Caco-2 (cell line): ENCODE measurements around the gene BCAS3. TPM values are rescaled to one million over a fixed set of nuclear protein-coding genes. Genes with fewer than 3 reads are reported as not detected.

Experiments
- BruUV-seq: library from RNA; stranded (reverse); fragments of 400-500 nt; replicated peaks from 2 replicates; lab custom pipeline; 2021; lab: Mats Ljungman, UMichigan
- CTCF ChIA-PET: fragments of 300-600 bp; sonication (Branson Sonifier 250); formaldehyde crosslinking; loops from one replicate; lab custom pipeline; 2022; ENCODE audit warnings: antibody characterized with exemption; lab: Charles Lee
- POLR2A ChIA-PET: fragments of 300-600 bp; sonication (Branson Sonifier 250); formaldehyde crosslinking; loops from one replicate; lab custom pipeline; 2022; ENCODE audit warnings: antibody characterized with exemption; lab: Charles Lee
- DNase-seq, 2 experiments: peaks; one replicate each; pipeline versions ENCODE4 v3.0.0 to v3.0.0-alpha.2; 2020 to 2022
- H3K27me3 ChIP-seq: replicated peaks from 2 replicates; pipeline ENCODE4 v1.6.0; 2011; ENCODE audit warnings: low read length; ENCODE audit not compliant: control insufficient read depth, insufficient read depth
- H3K36me3 ChIP-seq: 2 replicates; pipeline ENCODE4 v1.5.1; 2011; ENCODE audit warnings: low read length; ENCODE audit not compliant: control insufficient read depth, insufficient read depth
- H3K4me1 ChIP-seq: fragments of 250-450 bp; sonication (Bioruptor Pico); 2 replicates; pipeline ENCODE4 v1.5.1; 2020; ENCODE audit warnings: mild to moderate bottlenecking
- H3K4me3 ChIP-seq: 2 replicates; pipeline ENCODE4 v1.5.1; 2011; ENCODE audit warnings: low read depth, mild to moderate bottlenecking, control low read depth, low read length
- H3K9me3 ChIP-seq: fragments of 250-450 bp; sonication (Bioruptor Pico); 2 replicates; pipeline ENCODE4 v1.5.1; 2020; ENCODE audit warnings: mild to moderate bottlenecking, moderate library complexity
- H3K27ac Mint-ChIP-seq: one replicate; pipeline ENCODE4 v1.8.0; 2022; ENCODE audit warnings: mixed read lengths; ENCODE audit not compliant: unreplicated experiment
- H3K27me3 Mint-ChIP-seq: one replicate; pipeline ENCODE4 v1.8.0; 2022; ENCODE audit warnings: mixed read lengths; ENCODE audit not compliant: insufficient read depth, unreplicated experiment
- H3K36me3 Mint-ChIP-seq: one replicate; pipeline ENCODE4 v1.8.0; 2022; ENCODE audit warnings: mild to moderate bottlenecking, mixed read lengths; ENCODE audit not compliant: insufficient read depth, unreplicated experiment
- H3K4me1 Mint-ChIP-seq: one replicate; pipeline ENCODE4 v1.8.0; 2022; ENCODE audit warnings: low read depth, mixed read lengths; ENCODE audit not compliant: unreplicated experiment
- H3K4me3 Mint-ChIP-seq: one replicate; pipeline ENCODE4 v1.8.0; 2022; ENCODE audit warnings: mild to moderate bottlenecking, moderate library complexity, mixed read lengths; ENCODE audit not compliant: unreplicated experiment
- H3K9me3 Mint-ChIP-seq: one replicate; pipeline ENCODE4 v1.8.0; 2022; ENCODE audit warnings: mixed read lengths; ENCODE audit not compliant: unreplicated experiment
- intact Hi-C: fragments of 100-400 bp; cut with micrococcal nuclease; formaldehyde crosslinking; loops from one replicate; pipeline ENCODE4 v1.10.0; 2022; ENCODE audit not compliant: unreplicated experiment
- total RNA-seq: library from RNA; stranded (reverse); gene quantifications from 2 replicates; pipeline ENCODE4 v1.2.3, GENCODE V29; 2022
- TF ChIP-seq, protein P1 (sequence below), 2 experiments: fragments of 200-600 bp in 1 of 2; IDR thresholded peaks; 1 replicate in 1 of 2; 2 replicates in 1 of 2; pipeline versions ENCODE4 v1.5.1 to v1.8.0; 2011 to 2022; ENCODE audit warnings: antibody characterized with exemption in 1 of 2, control low read depth in 1 of 2, inconsistent platforms in 1 of 2, low read depth in 1 of 2, low read length in 1 of 2, mild to moderate bottlenecking in 1 of 2, moderate library complexity in 1 of 2; ENCODE audit not compliant: insufficient read depth in 1 of 2, severe bottlenecking in 1 of 2, unreplicated experiment in 1 of 2

Gene BCAS3
- total RNA-seq, 1 experiment from 2014 or later: 44.1 TPM

- no peak for DNase-seq
- Mint-ChIP-seq H3K4me1 (no peaks in the 10 kb centered on the region), H3K9me3 (no peaks in the 10 kb centered on the region), H3K36me3 (no peaks in the 10 kb centered on the region), H3K27me3 (no peaks in the 10 kb centered on the region), H3K4me3 (no peak overlapping the region), H3K27ac (no peak overlapping the region)
- Histone ChIP-seq H3K36me3 (no peaks in the 10 kb centered on the region), H3K4me1 (no peaks in the 10 kb centered on the region; the same call in 1 of the 2 replicates), H3K9me3 (no peaks in the 10 kb centered on the region), H3K4me3 (no peak overlapping the region), H3K27me3 (no peaks in the 10 kb centered on the region)
- intact Hi-C loops: no loop called here
- POLR2A ChIA-PET: interaction anchor here (0.5 kb wide), 1 partner anchor 49 kb away, joined by 3 read pairs; no protein-coding TSS in a partner anchor
- CTCF ChIA-PET: no interaction called here
- no TSS peak for BruUV-seq
- TF ChIP-seq, protein P1, sequence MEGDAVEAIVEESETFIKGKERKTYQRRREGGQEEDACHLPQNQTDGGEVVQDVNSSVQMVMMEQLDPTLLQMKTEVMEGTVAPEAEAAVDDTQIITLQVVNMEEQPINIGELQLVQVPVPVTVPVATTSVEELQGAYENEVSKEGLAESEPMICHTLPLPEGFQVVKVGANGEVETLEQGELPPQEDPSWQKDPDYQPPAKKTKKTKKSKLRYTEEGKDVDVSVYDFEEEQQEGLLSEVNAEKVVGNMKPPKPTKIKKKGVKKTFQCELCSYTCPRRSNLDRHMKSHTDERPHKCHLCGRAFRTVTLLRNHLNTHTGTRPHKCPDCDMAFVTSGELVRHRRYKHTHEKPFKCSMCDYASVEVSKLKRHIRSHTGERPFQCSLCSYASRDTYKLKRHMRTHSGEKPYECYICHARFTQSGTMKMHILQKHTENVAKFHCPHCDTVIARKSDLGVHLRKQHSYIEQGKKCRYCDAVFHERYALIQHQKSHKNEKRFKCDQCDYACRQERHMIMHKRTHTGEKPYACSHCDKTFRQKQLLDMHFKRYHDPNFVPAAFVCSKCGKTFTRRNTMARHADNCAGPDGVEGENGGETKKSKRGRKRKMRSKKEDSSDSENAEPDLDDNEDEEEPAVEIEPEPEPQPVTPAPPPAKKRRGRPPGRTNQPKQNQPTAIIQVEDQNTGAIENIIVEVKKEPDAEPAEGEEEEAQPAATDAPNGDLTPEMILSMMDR (IDR thresholded peaks at IDR 0.05; ENCODE audit: insufficient read depth in 1 of 2, low read depth in 1 of 2, low read length in 1 of 2, severe bottlenecking in 1 of 2, unreplicated experiment in 1 of 2): no peak
Observed at GRCh38 chr17:61310590-61310989, 632.9 kb downstream of the BCAS3 start.

- CTCF ChIA-PET: no interaction called here
- Mint-ChIP-seq H3K27me3 (no peaks in the 10 kb centered on the region), H3K4me3 (no peak overlapping the region), H3K4me1 (no peaks in the 10 kb centered on the region), H3K36me3 (no peaks in the 10 kb centered on the region), H3K27ac (no peak overlapping the region), H3K9me3 (no peaks in the 10 kb centered on the region)
- H3K9me3 ChIP-seq: no peaks in the 10 kb centered on the region
- H3K36me3 ChIP-seq: no peaks in the 10 kb centered on the region
- no peak for DNase-seq
- intact Hi-C loops: no loop called here
- no peaks in the 10 kb centered on the region; the same call in 1 of the 2 replicates for H3K4me1 ChIP-seq
- no peak overlapping the region for H3K4me3 ChIP-seq
- POLR2A ChIA-PET: no interaction called here
- TF ChIP-seq, protein P1 (IDR thresholded peaks at IDR 0.05; ENCODE audit: insufficient read depth in 1 of 2, low read depth in 1 of 2, low read length in 1 of 2, severe bottlenecking in 1 of 2, unreplicated experiment in 1 of 2): no peak
- H3K27me3 ChIP-seq: no peaks in the 10 kb centered on the region
- BruUV-seq: no TSS peak
Observed at GRCh38 chr17:61312406-61313295, 635.0 kb downstream of the BCAS3 start.

DNA sequence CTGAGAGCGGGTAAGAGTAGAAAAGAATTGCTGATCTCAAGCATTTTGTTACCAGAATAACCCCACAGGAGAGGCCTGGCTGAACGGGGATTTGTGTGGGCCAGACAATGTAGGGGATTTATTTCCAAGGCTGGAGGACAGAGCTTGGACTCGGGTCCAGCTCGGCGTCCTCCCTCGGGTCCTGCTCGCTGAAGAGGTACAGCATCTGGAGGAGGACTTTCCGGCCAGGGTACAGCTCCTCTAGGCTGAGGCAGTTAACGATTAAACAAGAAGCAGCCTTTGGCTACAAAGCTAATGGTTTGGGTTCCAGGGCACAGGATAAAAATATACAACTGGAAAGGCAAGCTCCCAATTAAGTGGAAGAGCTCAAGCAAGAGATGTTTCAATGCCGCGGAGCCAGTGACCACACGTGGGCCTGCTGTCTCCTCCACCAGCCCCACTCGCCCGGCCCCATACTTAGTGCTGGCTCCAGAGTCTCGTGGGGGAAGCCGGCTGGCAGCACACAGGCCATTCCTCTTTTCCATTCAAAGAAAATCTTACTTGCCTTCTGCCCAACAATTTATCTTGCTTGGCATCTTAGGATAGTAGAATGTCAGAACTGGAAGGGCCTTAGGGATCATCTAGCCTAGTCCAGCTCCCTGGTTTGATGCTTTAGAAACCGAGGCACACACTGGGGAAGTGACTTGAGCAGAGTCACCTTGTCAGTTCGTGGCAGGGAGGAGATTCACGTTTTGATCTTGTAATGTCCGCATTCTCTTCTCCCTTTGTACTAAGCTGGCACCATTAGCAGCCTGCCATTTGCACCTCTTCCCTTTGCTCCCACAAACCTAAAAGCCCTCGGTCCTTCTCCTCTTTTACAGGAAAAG is 636.0 kb downstream of the BCAS3 start:
- Mint-ChIP-seq H3K27me3 (no peaks in the 10 kb centered on the region), H3K4me1 (no peaks in the 10 kb centered on the region), H3K4me3 (no peak overlapping the region), H3K9me3 (no peaks in the 10 kb centered on the region), H3K36me3 (no peaks in the 10 kb centered on the region), H3K27ac (no peak overlapping the region)
- no peaks in the 10 kb centered on the region; the same call in 1 of the 2 replicates for H3K4me1 ChIP-seq
- TF ChIP-seq, protein P1 (IDR thresholded peaks at IDR 0.05; ENCODE audit: insufficient read depth in 1 of 2, low read depth in 1 of 2, low read length in 1 of 2, severe bottlenecking in 1 of 2, unreplicated experiment in 1 of 2): no peak
- ChIA-PET CTCF (no interaction called here), POLR2A (no interaction called here)
- H3K27me3 ChIP-seq: no peaks in the 10 kb centered on the region
- no peak for DNase-seq
- H3K4me3 ChIP-seq: no peak overlapping the region
- intact Hi-C loops: no loop called here
- no peaks in the 10 kb centered on the region for H3K9me3 ChIP-seq
- no TSS peak for BruUV-seq
- no peaks in the 10 kb centered on the region for H3K36me3 ChIP-seq
